Measurements from ENCODE around the gene LIMS1.
"Not testable (repeated sequence)": the region's sequence is repeated elsewhere in the genome, so short reads cannot be mapped to it uniquely, and the experiment has no call there.

Gene LIMS1

GRCh38 chr2:108637304-108637669 lies 103.0 kb downstream of the LIMS1 start:
- no peak for DNase-seq

GRCh38 chr2:108640731-108641130 lies 106.5 kb downstream of the LIMS1 start:
- no peak for DNase-seq

- no peak for DNase-seq
These were observed 107.5 kb downstream of the LIMS1 start for GRCh38 chr2:108641756-108642155.

GRCh38 chr2:108643261-108643849 lies 109.1 kb downstream of the LIMS1 start:
- DNase-seq: no peak

GRCh38 chr2:108643862-108644261 lies 109.6 kb downstream of the LIMS1 start:
- not testable (repeated sequence) for DNase-seq

- not testable (repeated sequence) for DNase-seq
These were observed 110.2 kb downstream of the LIMS1 start for GRCh38 chr2:108644446-108644845.

- not testable (repeated sequence) for DNase-seq
These were observed 114.5 kb downstream of the LIMS1 start for GRCh38 chr2:108648796-108649195.

- DNase-seq: not testable (repeated sequence)
These were observed 116.2 kb downstream of the LIMS1 start for GRCh38 chr2:108650465-108650864.

- DNase-seq: not testable (repeated sequence)
These were observed 117.2 kb downstream of the LIMS1 start for GRCh38 chr2:108651468-108651867.

- DNase-seq: not testable (repeated sequence)
These were observed 118.1 kb downstream of the LIMS1 start for GRCh38 chr2:108652187-108652931.

- DNase-seq: not testable (repeated sequence)
These were observed 119.2 kb downstream of the LIMS1 start for GRCh38 chr2:108653425-108653824.

GRCh38 chr2:108653849-108654248 lies 119.6 kb downstream of the LIMS1 start:
- DNase-seq: not testable (repeated sequence)

- peak; percentile 54 for DNase-seq
These were observed 120.4 kb downstream of the LIMS1 start for GRCh38 chr2:108654521-108655125.

- DNase-seq: not testable (repeated sequence)
These were observed 121.0 kb downstream of the LIMS1 start for GRCh38 chr2:108655270-108655669.

GRCh38 chr2:108656282-108656681 lies 122.0 kb downstream of the LIMS1 start:
- DNase-seq: not testable (repeated sequence)

- DNase-seq: not testable (repeated sequence)
These were observed 123.2 kb downstream of the LIMS1 start for GRCh38 chr2:108657517-108657916.

GRCh38 chr2:108658553-108658952 lies 124.3 kb downstream of the LIMS1 start:
- not testable (repeated sequence) for DNase-seq

GRCh38 chr2:108661493-108661892 lies 127.2 kb downstream of the LIMS1 start:
- DNase-seq: not testable (repeated sequence)

GRCh38 chr2:108662207-108662612 lies 127.9 kb downstream of the LIMS1 start:
- peak; percentile 31 for DNase-seq

GRCh38 chr2:108663346-108663745 lies 129.1 kb downstream of the LIMS1 start:
- not testable (repeated sequence) for DNase-seq

GRCh38 chr2:108664089-108664488 lies 129.8 kb downstream of the LIMS1 start:
- not testable (repeated sequence) for DNase-seq

- DNase-seq: not testable (repeated sequence)
These were observed 130.7 kb downstream of the LIMS1 start for GRCh38 chr2:108664979-108665378.

GRCh38 chr2:108665975-108666374 lies 131.7 kb downstream of the LIMS1 start:
- not testable (repeated sequence) for DNase-seq

- DNase-seq: not testable (repeated sequence)
These were observed 132.9 kb downstream of the LIMS1 start for GRCh38 chr2:108667140-108667539.
